Measurements from ENCODE around the gene PSEN2.

GRCh38 chr1:226892524-226892875, 22.1 kb downstream of the PSEN2 start:
- TF ChIP-seq SP1 (IDR thresholded peaks at IDR 0.05) (no peak), PKNOX1 (IDR thresholded peaks at IDR 0.05) (no peak), FOXK2 (IDR thresholded peaks at IDR 0.05) (no peak), FOXM1 (IDR thresholded peaks at IDR 0.05; ENCODE audit: borderline replicate concordance) (no peak), BHLHE40 (IDR thresholded peaks at IDR 0.05; ENCODE audit: borderline replicate concordance) (no peak), LEF1 (IDR thresholded peaks at IDR 0.05; ENCODE audit: borderline replicate concordance) (no peak), L3MBTL2 (conservative IDR thresholded peaks at IDR 0.05) (no peak), FOXA1 (IDR thresholded peaks at IDR 0.05) (no peak)
